Posterior cingulate gyrus (tissue), 11 donors: Measurements from ENCODE around the gene SGF29.
"Not testable (repeated sequence)": the region's sequence is repeated elsewhere in the genome, so short reads cannot be mapped to it uniquely, and the experiment has no call there.

Experiments
- DNase-seq, 10 donors: peaks; one replicate each; pipeline versions ENCODE4 v3.0.0 to v3.0.0-alpha.2; 2020 to 2021; ENCODE audit warnings: mixed read lengths in 3 of 10
- intact Hi-C: fragments of 100-400 bp; cut with DNase I; formaldehyde crosslinking; loops from one replicate; pipeline ENCODE4 v1.15.1; 2023

SGF29 gene

GRCh38 chr16:28590384-28591340 is 36.9 kb downstream of the SGF29 start:
- intact Hi-C loops = no loop called here
- DNase-seq = peak in 1 of 10 donors; percentile 77

GRCh38 chr16:28591355-28591754 is 37.6 kb downstream of the SGF29 start:
- DNase-seq = peak in 1 of 10 donors; percentile 54
- intact Hi-C loops = no loop called here

- intact Hi-C loops = no loop called here
- DNase-seq = peak in 2 of 10 donors; percentile 18 to 61
These were observed 38.8 kb downstream of the SGF29 start for GRCh38 chr16:28592511-28592910.

GRCh38 chr16:28592979-28593553 is 39.3 kb downstream of the SGF29 start:
- peak in 2 of 10 donors; percentile 57 to 70 for DNase-seq
- intact Hi-C loops = no loop called here

- intact Hi-C loops = not testable (repeated sequence)
These were observed 41.7 kb downstream of the SGF29 start for GRCh38 chr16:28595451-28595850.

GRCh38 chr16:28596115-28596630 is 42.5 kb downstream of the SGF29 start:
- intact Hi-C loops = no loop called here

More at GRCh38 chr16:28595451-28595850, 41.7 kb downstream of the SGF29 start:
- DNase-seq = peak in 2 of 10 donors; percentile 37

GRCh38 chr16:28596840-28597691 is 43.3 kb downstream of the SGF29 start, which contains the start of gene SULT1A2:
TSS of gene SULT1A2 (minus strand) at chr16:28597050. CDS start at chr16:28595930, 1,120 bp downstream.
- DNase-seq = peak in 2 of 10 donors; percentile 32 to 67
- intact Hi-C loops = no loop called here

More at GRCh38 chr16:28596115-28596630, 42.5 kb downstream of the SGF29 start:
- DNase-seq = peak in 2 of 10 donors; percentile 56 to 63

GRCh38 chr16:28597692-28598261 is 44.1 kb downstream of the SGF29 start:
- DNase-seq = peak in 1 of 10 donors; percentile 51
- intact Hi-C loops = no loop called here

GRCh38 chr16:28599377-28600285 is 45.9 kb downstream of the SGF29 start:
- intact Hi-C loops, DNase-seq: not testable (repeated sequence)

GRCh38 chr16:28600965-28601364 is 47.2 kb downstream of the SGF29 start:
- intact Hi-C loops = not testable (repeated sequence)
- peak in 3 of 10 donors; percentile 35 to 46 (median 36) for DNase-seq

GRCh38 chr16:28601589-28601988 is 47.9 kb downstream of the SGF29 start:
- intact Hi-C loops = not testable (repeated sequence)
- DNase-seq = peak in 3 of 10 donors; percentile 62 to 73 (median 66)

- intact Hi-C loops = not testable (repeated sequence)
- DNase-seq = peak in 2 of 10 donors; percentile 39
These were observed 48.3 kb downstream of the SGF29 start for GRCh38 chr16:28602062-28602461.

- intact Hi-C loops = no loop called here
- DNase-seq = peak in 2 of 10 donors; percentile 10 to 16
These were observed 48.8 kb downstream of the SGF29 start for GRCh38 chr16:28602529-28602928.

GRCh38 chr16:28603381-28604185 is 49.9 kb downstream of the SGF29 start:
- intact Hi-C loops = no loop called here
- DNase-seq = peak in 3 of 10 donors; percentile 47 to 66 (median 57)

GRCh38 chr16:28604186-28604565 is 50.5 kb downstream of the SGF29 start:
- intact Hi-C loops = no loop called here
- peak in 3 of 10 donors; percentile 15 to 40 (median 24) for DNase-seq

GRCh38 chr16:28606291-28607115 is 52.8 kb downstream of the SGF29 start:
- intact Hi-C loops = no loop called here
- peak in 1 of 10 donors; percentile 57 for DNase-seq

GRCh38 chr16:28607116-28607623 is 53.5 kb downstream of the SGF29 start:
- peak in 1 of 10 donors; percentile 79 for DNase-seq
- intact Hi-C loops = no loop called here
